Naive thymus-derived CD4-positive, alpha-beta T cell (primary cell): Measurements from ENCODE around the gene BLVRB. TPM values are rescaled to one million over a fixed set of nuclear protein-coding genes. Genes with fewer than 3 reads are reported as not detected.

ENCODE experiments used
- ATAC-seq: fragments of 150-1000 bp; cut with Tn5 transposase; 2 replicates; pipeline ENCODE4 v1.10.0; 2021; ENCODE audit warnings: mild to moderate bottlenecking, moderate library complexity
- CTCF ChIA-PET: fragments of 350-600 bp; sonication (Branson Sonifier 250); formaldehyde crosslinking; loops from one replicate; lab custom pipeline; 2021; ENCODE audit warnings: antibody characterized with exemption; lab: Charles Lee
- POLR2A ChIA-PET: fragments of 350-600 bp; sonication (Branson Sonifier 250); formaldehyde crosslinking; loops from one replicate; lab custom pipeline; 2021; ENCODE audit warnings: antibody characterized with exemption, inconsistent platforms; lab: Charles Lee
- DNase-seq, 9 donors: peaks; one replicate each; pipeline versions ENCODE4 v3.0.0 to v3.0.0-alpha.2; 2020 to 2022; ENCODE audit warnings: mixed read lengths in 1 of 9
- H3K27ac ChIP-seq: one replicate; pipeline ENCODE4 v1.7.0; 2013; ENCODE audit warnings: mild to moderate bottlenecking, low read depth, low read length, moderate library complexity
- H3K27me3 ChIP-seq, 2 donors: one replicate each; pipeline ENCODE4 v1.7.0; 2013; ENCODE audit warnings: low read length in 2 of 2, mild to moderate bottlenecking in 2 of 2, moderate library complexity in 2 of 2; ENCODE audit not compliant: control insufficient read depth in 2 of 2, insufficient read depth in 2 of 2
- H3K36me3 ChIP-seq, 3 experiments: 1 replicate in 2 of 3; 2 replicates in 1 of 3; pipeline ENCODE4 v1.7.0; 2013; ENCODE audit warnings: low read length in 3 of 3, mild to moderate bottlenecking in 3 of 3, moderate library complexity in 1 of 3; ENCODE audit not compliant: insufficient read depth in 3 of 3, control insufficient read depth in 2 of 3
- H3K4me1 ChIP-seq, 2 donors: one replicate each; pipeline ENCODE4 v1.7.0; 2013; ENCODE audit warnings: low read length in 2 of 2, mild to moderate bottlenecking in 2 of 2, moderate library complexity in 1 of 2; ENCODE audit not compliant: control insufficient read depth in 2 of 2, insufficient read depth in 2 of 2
- H3K4me3 ChIP-seq: 2 replicates; pipeline ENCODE4 v1.7.0; 2013; ENCODE audit warnings: mild to moderate bottlenecking, low read length
- H3K9me3 ChIP-seq, 3 experiments: 1 replicate in 2 of 3; 2 replicates in 1 of 3; pipeline ENCODE4 v1.7.0; 2013; ENCODE audit warnings: low read length in 3 of 3; ENCODE audit not compliant: control insufficient read depth in 2 of 3
- H3K27ac Mint-ChIP-seq, 9 donors: one replicate each; pipeline ENCODE4 v1.8.0; 2020 to 2022; ENCODE audit warnings: mixed read lengths in 9 of 9, mild to moderate bottlenecking in 8 of 9, moderate library complexity in 5 of 9, inconsistent platforms in 2 of 9
- H3K27me3 Mint-ChIP-seq, 5 donors: one replicate each; pipeline ENCODE4 v1.8.0; 2021 to 2022; ENCODE audit warnings: mixed read lengths in 5 of 5, mild to moderate bottlenecking in 1 of 5
- H3K36me3 Mint-ChIP-seq, 5 donors: one replicate each; pipeline ENCODE4 v1.8.0; 2020 to 2022; ENCODE audit warnings: mixed read lengths in 5 of 5, mild to moderate bottlenecking in 3 of 5, inconsistent platforms in 1 of 5
- H3K4me1 Mint-ChIP-seq, 7 donors: one replicate each; pipeline ENCODE4 v1.8.0; 2020 to 2022; ENCODE audit warnings: mixed read lengths in 7 of 7, mild to moderate bottlenecking in 3 of 7, inconsistent platforms in 1 of 7
- H3K4me3 Mint-ChIP-seq, 10 donors: one replicate each; pipeline ENCODE4 v1.8.0; 2020 to 2022; ENCODE audit warnings: mild to moderate bottlenecking in 10 of 10, mixed read lengths in 10 of 10, moderate library complexity in 6 of 10, inconsistent platforms in 2 of 10
- H3K9me3 Mint-ChIP-seq, 11 donors: one replicate each; pipeline ENCODE4 v1.8.0; 2020 to 2022; ENCODE audit warnings: mixed read lengths in 11 of 11, mild to moderate bottlenecking in 4 of 11, inconsistent platforms in 1 of 11, moderate library complexity in 1 of 11
- intact Hi-C, 2 donors: fragments of 100-400 bp; cut with micrococcal nuclease; formaldehyde crosslinking; loops; one replicate each; pipeline ENCODE4 v1.15.1; 2023
- polyA plus RNA-seq, 2 donors: library from polyadenylated mRNA; unstranded; fragments of 300-500 nt; fragmentation: Illumina TruSeq; gene quantifications; one replicate each; pipeline ENCODE4 v1.2.3, GENCODE V29; 2021
- total RNA-seq, 6 experiments: library from RNA in 5 of 6; stranded (reverse) in 5 of 6; gene quantifications; 1 replicate in 5 of 6; 2 replicates in 1 of 6; pipeline ENCODE4 v1.2.3 and lab custom pipeline; 2021 to 2026

BLVRB gene
- total and polyA plus RNA-seq, 7 experiments from 2014 or later: 11.0 to 42.2 (median 14.3) TPM

- ATAC-seq: no peak
- peaks cover 15 to 18% of the 10 kb centered on the region in 2 donors for H3K4me1 ChIP-seq
- no peak overlapping the region for H3K4me3 ChIP-seq
- peak overlapping the region; percentile 93 to 100 (median 97) for H3K27ac Mint-ChIP-seq
- peak in 4 of 9 donors; percentile 32 to 40 (median 35) for DNase-seq
- peaks cover 0 to 17% (median 7%) of the 10 kb centered on the region in 3 experiments for H3K36me3 ChIP-seq
- no peaks in the 10 kb centered on the region for H3K27me3 ChIP-seq
- ChIA-PET POLR2A (interaction anchor here (0.7 to 7.3 kb wide), 8 partner anchors 11 to 262 kb away, joined by 3 to 60 read pairs (median 10); partner anchors contain the start of genes BLVRB, SERTAD3 and SPTBN4), CTCF (interaction anchor here (2.3 to 3.3 kb wide), 2 partner anchors 21 to 43 kb away, joined by 16 to 33 read pairs; partner anchors contain the start of genes BLVRB, SERTAD3 and SPTBN4)
- peaks cover 12 to 49% (median 40%) of the 10 kb centered on the region in 7 donors for H3K4me1 Mint-ChIP-seq
- H3K27me3 Mint-ChIP-seq: peaks cover 0 to 2% (median 0%) of the 10 kb centered on the region in 5 donors
- H3K36me3 Mint-ChIP-seq: peaks cover 0 to 7% (median 4%) of the 10 kb centered on the region in 5 donors
- peaks cover 0 to 5% (median 0%) of the 10 kb centered on the region in 11 donors for H3K9me3 Mint-ChIP-seq
- intact Hi-C loops: loop anchor here (1.0 to 10.0 kb wide), 9 partner anchors 11 to 1077 kb away; partner anchors contain the start of genes BLVRB (in 2 of the 2), C19orf47 (in 1 of the 2), COQ8B (in 1 of the 2) and ITPKC (in 1 of the 2)
- peak overlapping the region; percentile 90 for H3K27ac ChIP-seq
- H3K4me3 Mint-ChIP-seq: peak overlapping the region; percentile 28 to 93 (median 90)
- no peaks in the 10 kb centered on the region for H3K9me3 ChIP-seq
These were observed 43.4 kb downstream of the BLVRB start for GRCh38 chr19:40421993-40422747.

GRCh38 chr19:40420766-40421765 lies 44.5 kb downstream of the BLVRB start:
- H3K4me1 ChIP-seq: peaks cover 11 to 15% of the 10 kb centered on the region in 2 donors

GRCh38 chr19:40420451-40420765 lies 45.1 kb downstream of the BLVRB start:
- peaks cover 0 to 15% (median 7%) of the 10 kb centered on the region in 3 experiments for H3K36me3 ChIP-seq
- ATAC-seq: no peak
- H3K27me3 ChIP-seq: no peaks in the 10 kb centered on the region
- peaks cover 0 to 7% (median 4%) of the 10 kb centered on the region in 5 donors for H3K36me3 Mint-ChIP-seq
- CTCF ChIA-PET: interaction anchor here (0.6 to 3.3 kb wide), 10 partner anchors 9 to 893 kb away, joined by 3 to 33 read pairs (median 4); partner anchors contain the start of genes BLVRB, SERTAD3 and SPTBN4
- no peaks in the 10 kb centered on the region for H3K9me3 ChIP-seq
- H3K27me3 Mint-ChIP-seq: no peaks in the 10 kb centered on the region
- POLR2A ChIA-PET: interaction anchor here (0.6 to 7.3 kb wide), 17 partner anchors 8 to 190 kb away, joined by 3 to 60 read pairs (median 4); partner anchors contain the start of genes BLVRB, C19orf47, PLD3 and SERTAD3
- H3K4me3 ChIP-seq: peak overlapping the region; percentile 79
- peak overlapping the region; percentile 84 to 93 (median 90) for H3K4me3 Mint-ChIP-seq
- H3K4me1 Mint-ChIP-seq: peaks cover 12 to 55% (median 40%) of the 10 kb centered on the region in 7 donors
- peak overlapping the region; percentile 54 to 100 (median 92) for H3K27ac Mint-ChIP-seq
- peak overlapping the region; percentile 90 for H3K27ac ChIP-seq
- peaks cover 0 to 5% (median 0%) of the 10 kb centered on the region in 11 donors for H3K9me3 Mint-ChIP-seq
- peaks cover 10 to 15% of the 10 kb centered on the region in 2 donors for H3K4me1 ChIP-seq
- intact Hi-C loops: loop anchor here (1.0 to 10.0 kb wide), 4 partner anchors 72 to 1076 kb away; partner anchors contain the start of genes C19orf47 (in 1 of the 2), COQ8B (in 1 of the 2), ITPKC (in 1 of the 2) and PLD3 (in 1 of the 2)
- no peak for DNase-seq

More at GRCh38 chr19:40420766-40421765, 44.5 kb downstream of the BLVRB start:
- ChIA-PET CTCF (interaction anchor here (0.6 to 3.3 kb wide), 12 partner anchors 8 to 892 kb away, joined by 3 to 33 read pairs (median 4); partner anchors contain the start of genes BLVRB, SERTAD3 and SPTBN4), POLR2A (interaction anchor here (0.5 to 7.3 kb wide), 19 partner anchors 9 to 261 kb away, joined by 3 to 60 read pairs (median 4); partner anchors contain the start of genes BLVRB, C19orf47, PLD3 and SERTAD3)
- peak overlapping the region; percentile 90 for H3K27ac ChIP-seq
- ATAC-seq: peak; percentile 66
- peak overlapping the region; percentile 84 to 94 (median 91) for H3K4me3 Mint-ChIP-seq
- peaks cover 0 to 2% (median 0%) of the 10 kb centered on the region in 5 donors for H3K27me3 Mint-ChIP-seq
- peak overlapping the region; percentile 79 for H3K4me3 ChIP-seq
- no peaks in the 10 kb centered on the region for H3K9me3 ChIP-seq
- H3K36me3 Mint-ChIP-seq: peaks cover 0 to 7% (median 4%) of the 10 kb centered on the region in 5 donors
- H3K9me3 Mint-ChIP-seq: peaks cover 0 to 5% (median 0%) of the 10 kb centered on the region in 11 donors
- peaks cover 12 to 54% (median 40%) of the 10 kb centered on the region in 7 donors for H3K4me1 Mint-ChIP-seq
- DNase-seq: peak; percentile 58 to 81 (median 67)
- intact Hi-C loops: loop anchor here (1.0 to 10.0 kb wide), 9 partner anchors 12 to 1076 kb away; partner anchors contain the start of genes BLVRB (in 2 of the 2), C19orf47 (in 2 of the 2), PLD3 (in 2 of the 2) and COQ8B (in 1 of the 2)
- peaks cover 0 to 17% (median 7%) of the 10 kb centered on the region in 3 experiments for H3K36me3 ChIP-seq
- no peaks in the 10 kb centered on the region for H3K27me3 ChIP-seq
- H3K27ac Mint-ChIP-seq: peak overlapping the region; percentile 93 to 100 (median 97)

GRCh38 chr19:40419780-40420179 lies 45.8 kb downstream of the BLVRB start:
- intact Hi-C loops: loop anchor here (1.0 to 10.0 kb wide), 4 partner anchors 71 to 1075 kb away; partner anchors contain the start of genes C19orf47 (in 1 of the 2), COQ8B (in 1 of the 2), ITPKC (in 1 of the 2) and PLD3 (in 1 of the 2)
- Mint-ChIP-seq H3K27ac (peak overlapping the region in 6 of 9 donors; percentile 51 to 95 (median 68)), H3K4me1 (peaks cover 10 to 54% (median 38%) of the 10 kb centered on the region in 7 donors)

GRCh38 chr19:40419066-40419612 lies 46.4 kb downstream of the BLVRB start:
- Histone ChIP-seq H3K27ac (no peak overlapping the region), H3K36me3 (peaks cover 0 to 9% (median 7%) of the 10 kb centered on the region in 3 experiments), H3K4me3 (no peak overlapping the region), H3K4me1 (peaks cover 4 to 8% of the 10 kb centered on the region in 2 donors), H3K9me3 (no peaks in the 10 kb centered on the region), H3K27me3 (no peaks in the 10 kb centered on the region)
- POLR2A ChIA-PET: interaction anchor here (2.4 to 7.3 kb wide), 3 partner anchors 14 to 24 kb away, joined by 20 to 60 read pairs (median 25); partner anchors contain the start of gene SERTAD3
- Mint-ChIP-seq H3K27ac (peak overlapping the region in 5 of 9 donors; percentile 26 to 88 (median 65)), H3K9me3 (peaks cover 0 to 3% (median 0%) of the 10 kb centered on the region in 11 donors), H3K4me3 (peak overlapping the region in 6 of 10 donors; percentile 13 to 87 (median 43)), H3K36me3 (peaks cover 0 to 3% (median 0%) of the 10 kb centered on the region in 5 donors), H3K4me1 (peaks cover 4 to 49% (median 32%) of the 10 kb centered on the region in 7 donors), H3K27me3 (no peaks in the 10 kb centered on the region)
- DNase-seq (no peak), ATAC-seq (no peak)
- CTCF ChIA-PET: no interaction called here
- intact Hi-C loops: no loop called here

More at GRCh38 chr19:40419780-40420179, 45.8 kb downstream of the BLVRB start:
- Histone ChIP-seq H3K36me3 (peaks cover 0 to 9% (median 7%) of the 10 kb centered on the region in 3 experiments), H3K9me3 (no peaks in the 10 kb centered on the region), H3K27ac (no peak overlapping the region), H3K4me1 (peaks cover 8 to 12% of the 10 kb centered on the region in 2 donors), H3K4me3 (no peak overlapping the region), H3K27me3 (no peaks in the 10 kb centered on the region)
- no peak for DNase-seq
- H3K9me3 Mint-ChIP-seq: peaks cover 0 to 3% (median 0%) of the 10 kb centered on the region in 11 donors
- ChIA-PET CTCF (interaction anchor here (0.7 to 3.3 kb wide), 7 partner anchors 14 to 894 kb away, joined by 3 to 33 read pairs (median 5); partner anchors contain the start of genes BLVRB, SERTAD3 and SPTBN4), POLR2A (interaction anchor here (0.6 to 7.3 kb wide), 10 partner anchors 9 to 191 kb away, joined by 3 to 60 read pairs (median 6); partner anchors contain the start of genes BLVRB, SERTAD3 and SPTBN4)
- no peaks in the 10 kb centered on the region for H3K27me3 Mint-ChIP-seq
- peaks cover 0 to 7% (median 3%) of the 10 kb centered on the region in 5 donors for H3K36me3 Mint-ChIP-seq
- H3K4me3 Mint-ChIP-seq: peak overlapping the region; percentile 26 to 87 (median 74)
- no peak for ATAC-seq
